Fibroblast of lung (primary cell): ENCODE data around the gene KMO. TPM values are rescaled to one million over a fixed set of nuclear protein-coding genes. Genes with fewer than 3 reads are reported as not detected.

ENCODE experiments used
- DNase-seq, 2 donors: peaks; one replicate each; pipeline versions ENCODE4 v3.0.0 to v3.0.0-alpha.2; 2010; ENCODE audit warnings: low read depth in 2 of 2
- H2AFZ ChIP-seq: 2 replicates; pipeline ENCODE4 v1.5.1; 2012; ENCODE audit warnings: low read length, control low read depth, inconsistent platforms
- H3K27ac ChIP-seq: 2 replicates; pipeline ENCODE4 v1.5.1; 2011; ENCODE audit warnings: low read length, control low read depth; ENCODE audit not compliant: insufficient read depth
- H3K27me3 ChIP-seq: 2 replicates; pipeline ENCODE4 v1.5.1; 2011; ENCODE audit warnings: mild to moderate bottlenecking, low read length; ENCODE audit not compliant: control insufficient read depth, insufficient read depth
- H3K36me3 ChIP-seq: 2 replicates; pipeline ENCODE4 v1.5.1; 2011; ENCODE audit warnings: low read length; ENCODE audit not compliant: control insufficient read depth, insufficient read depth
- H3K4me1 ChIP-seq: 2 replicates; pipeline ENCODE4 v1.5.1; 2011; ENCODE audit warnings: low read length; ENCODE audit not compliant: control insufficient read depth, insufficient read depth; ENCODE audit errors: extremely low read depth
- H3K4me2 ChIP-seq: 2 replicates; pipeline ENCODE4 v1.5.1; 2011; ENCODE audit warnings: low read length, control low read depth; ENCODE audit not compliant: insufficient read depth; ENCODE audit errors: extremely low read depth
- H3K4me3 ChIP-seq, 4 experiments: fragments of 200-600 bp in 1 of 4; sonication (generic) in 1 of 4; replicated peaks in 1 of 4; 2 replicates each; pipeline ENCODE4 v1.5.1; 2011 to 2016; ENCODE audit warnings: low read length in 4 of 4, low read depth in 3 of 4, mild to moderate bottlenecking in 3 of 4, control low read depth in 2 of 4, inconsistent platforms in 1 of 4, mixed read lengths in 1 of 4; ENCODE audit not compliant: insufficient read depth in 1 of 4; ENCODE audit errors: control extremely low read depth in 1 of 4
- H3K79me2 ChIP-seq: 2 replicates; pipeline ENCODE4 v1.5.1; 2012; ENCODE audit warnings: mild to moderate bottlenecking, low read length, inconsistent platforms; ENCODE audit not compliant: control insufficient read depth, insufficient read depth
- H3K9ac ChIP-seq: 2 replicates; pipeline ENCODE4 v1.5.1; 2011; ENCODE audit warnings: mild to moderate bottlenecking, low read length, control low read depth; ENCODE audit not compliant: insufficient read depth
- H3K9me3 ChIP-seq: 2 replicates; pipeline ENCODE4 v1.5.1; 2012; ENCODE audit warnings: low read depth, low read length; ENCODE audit not compliant: control insufficient read depth, insufficient read depth
- H4K20me1 ChIP-seq: 2 replicates; pipeline ENCODE4 v1.5.1; 2011; ENCODE audit warnings: low read length; ENCODE audit not compliant: control insufficient read depth, insufficient read depth; ENCODE audit errors: extremely low read depth
- CTCF ChIP-seq, 2 donors: IDR thresholded peaks in 1 of 2; conservative IDR thresholded peaks in 1 of 2; 1 replicate in 1 of 2; 2 replicates in 1 of 2; pipeline ENCODE4 v1.5.1; 2011 to 2012; ENCODE audit warnings: low read length in 2 of 2, control low read depth in 1 of 2, inconsistent platforms in 1 of 2, low read depth in 1 of 2, mild to moderate bottlenecking in 1 of 2
- EZH2 ChIP-seq: IDR thresholded peaks from 2 replicates; pipeline ENCODE4 v1.5.1; 2012; ENCODE audit warnings: low read length, control low read depth, mild to moderate bottlenecking; ENCODE audit errors: missing control alignments
- polyA plus RNA-seq, 2 donors: library from polyadenylated mRNA; depleted of rRNA in 1 of 2; stranded (reverse) in 1 of 2; unstranded in 1 of 2; fragments of >200 nt; gene quantifications; 2 replicates each; pipeline ENCODE4 v1.2.1, GENCODE V29; 2011 to 2012; ENCODE audit warnings: missing spikeins in 1 of 2
- total RNA-seq: library from RNA; depleted of rRNA; stranded (reverse); fragments of >200 nt; gene quantifications from 2 replicates; pipeline ENCODE4 v1.2.1, GENCODE V29; 2014

KMO gene
- total and polyA plus RNA-seq, 2 donors (not counting 1 experiment from before 2014, with no cell fraction given): 0.07 TPM; not detected in 1

- TF ChIP-seq CTCF (conservative IDR thresholded peaks at IDR 0.05 in 1 of 2, IDR thresholded peaks at IDR 0.05 in 1 of 2; ENCODE audit: low read depth in 1 of 2, low read length in 2 of 2) (no peak), EZH2 (no peak)
- H3K79me2 ChIP-seq: no peaks in the 10 kb centered on the region
- no peak for DNase-seq
- no peak overlapping the region for H3K4me2 ChIP-seq
- no peak overlapping the region for H3K27ac ChIP-seq
- H3K36me3 ChIP-seq: no peaks in the 10 kb centered on the region
- no peak overlapping the region for H3K4me3 ChIP-seq
- H3K9me3 ChIP-seq: no peaks in the 10 kb centered on the region
- H3K4me1 ChIP-seq: peaks cover 11% of the 10 kb centered on the region
- no peaks in the 10 kb centered on the region for H4K20me1 ChIP-seq
- H3K9ac ChIP-seq: no peak overlapping the region
- H3K27me3 ChIP-seq: no peaks in the 10 kb centered on the region
- H2AFZ ChIP-seq: no peak overlapping the region
Observed at GRCh38 chr1:241607497-241607896, 75.3 kb downstream of the KMO start.

GRCh38 chr1:241608379-241609033, 76.3 kb downstream of the KMO start:
- Histone ChIP-seq H3K27me3 (no peaks in the 10 kb centered on the region), H3K36me3 (no peaks in the 10 kb centered on the region), H3K9me3 (no peaks in the 10 kb centered on the region), H3K27ac (no peak overlapping the region), H4K20me1 (no peaks in the 10 kb centered on the region), H2AFZ (no peak overlapping the region), H3K4me2 (no peak overlapping the region), H3K4me1 (peaks cover 11% of the 10 kb centered on the region), H3K4me3 (no peak overlapping the region), H3K9ac (no peak overlapping the region), H3K79me2 (no peaks in the 10 kb centered on the region)
- TF ChIP-seq CTCF (conservative IDR thresholded peaks at IDR 0.05 in 1 of 2, IDR thresholded peaks at IDR 0.05 in 1 of 2; ENCODE audit: low read depth in 1 of 2, low read length in 2 of 2) (no peak), EZH2 (no peak)
- peak; percentile 61 to 71 for DNase-seq

- Histone ChIP-seq H4K20me1 (no peaks in the 10 kb centered on the region), H3K27me3 (no peaks in the 10 kb centered on the region), H3K9me3 (no peaks in the 10 kb centered on the region), H3K79me2 (no peaks in the 10 kb centered on the region), H3K4me2 (peak overlapping the region; percentile 40), H2AFZ (no peak overlapping the region), H3K27ac (no peak overlapping the region), H3K36me3 (no peaks in the 10 kb centered on the region), H3K4me3 (no peak overlapping the region), H3K4me1 (peaks cover 11% of the 10 kb centered on the region), H3K9ac (no peak overlapping the region)
- peak; percentile 30 to 58 for DNase-seq
- TF ChIP-seq EZH2: no peak
- no peak for TF ChIP-seq CTCF (conservative IDR thresholded peaks at IDR 0.05 in 1 of 2, IDR thresholded peaks at IDR 0.05 in 1 of 2; ENCODE audit: low read depth in 1 of 2, low read length in 2 of 2)
Observed at GRCh38 chr1:241610056-241610815, 78.1 kb downstream of the KMO start.
